ENCODE results near the gene DGKQ. TPM values are rescaled to one million over a fixed set of nuclear protein-coding genes. Genes with fewer than 3 reads are reported as not detected.

Gene DGKQ
- total RNA-seq, 1 donor, result 9.9 TPM

GRCh38 chr4:911221-911751, 62.1 kb downstream of the DGKQ start:
- no peak overlapping the region for H3K4me3 ChIP-seq (ENCODE audit: low read depth, low read length)
- TF ChIP-seq CTCF (IDR thresholded peaks at IDR 0.05; ENCODE audit: insufficient read depth, low read length), result no peak
- no peak for DNase-seq (ENCODE audit: low read depth)

GRCh38 chr4:910366-911091, 62.8 kb downstream of the DGKQ start:
- TF ChIP-seq CTCF (IDR thresholded peaks at IDR 0.05; ENCODE audit: insufficient read depth, low read length), result no peak
- no peak overlapping the region for H3K4me3 ChIP-seq (ENCODE audit: low read depth, low read length)
- no peak for DNase-seq (ENCODE audit: low read depth)

GRCh38 chr4:909821-910220, 63.5 kb downstream of the DGKQ start:
- DNase-seq (ENCODE audit: low read depth), result no peak
- TF ChIP-seq CTCF (IDR thresholded peaks at IDR 0.05; ENCODE audit: insufficient read depth, low read length), result no peak
- H3K4me3 ChIP-seq (ENCODE audit: low read depth, low read length), result no peak overlapping the region

- no peak overlapping the region for H3K4me3 ChIP-seq (ENCODE audit: low read depth, low read length)
- no peak for DNase-seq (ENCODE audit: low read depth)
- TF ChIP-seq CTCF (IDR thresholded peaks at IDR 0.05; ENCODE audit: insufficient read depth, low read length), result no peak
Observed at GRCh38 chr4:909131-909571, 64.2 kb downstream of the DGKQ start.

Other genes starting within 250 kb of the DGKQ start
- not detected in 2 replicates for gene CPLX1, start 147.4 kb downstream of the DGKQ start, total RNA-seq (ENCODE audit: low replicate concordance)
- gene GAK, start 41.3 kb downstream of the DGKQ start, total RNA-seq (ENCODE audit: low replicate concordance), result 49.4 and 66.9 TPM in 2 replicates
- 5.6 and 13.8 TPM in 2 replicates for gene TMEM175, start 41.1 kb downstream of the DGKQ start, total RNA-seq (ENCODE audit: low replicate concordance)
- gene IDUA, start 13.5 kb upstream of the DGKQ start, total RNA-seq (ENCODE audit: low replicate concordance), result 20.3 and 21.7 TPM in 2 replicates
- gene SLC26A1, start 19.8 kb upstream of the DGKQ start, total RNA-seq (ENCODE audit: low replicate concordance), result 0.27 TPM in 1 of 2 replicates, not detected in the other
- 14.1 and 27.4 TPM in 2 replicates for gene FGFRL1, start 38.1 kb upstream of the DGKQ start, total RNA-seq (ENCODE audit: low replicate concordance)
- 2.8 and 6.9 TPM in 2 replicates for gene RNF212, start 140.0 kb upstream of the DGKQ start, total RNA-seq (ENCODE audit: low replicate concordance)
- gene SPON2, start 199.0 kb upstream of the DGKQ start, total RNA-seq (ENCODE audit: low replicate concordance), result 21.1 and 409 TPM in 2 replicates

All from fibroblast of the aortic adventitia (primary cell).